ENCODE measurements around the gene PTPRM.

DNA sequence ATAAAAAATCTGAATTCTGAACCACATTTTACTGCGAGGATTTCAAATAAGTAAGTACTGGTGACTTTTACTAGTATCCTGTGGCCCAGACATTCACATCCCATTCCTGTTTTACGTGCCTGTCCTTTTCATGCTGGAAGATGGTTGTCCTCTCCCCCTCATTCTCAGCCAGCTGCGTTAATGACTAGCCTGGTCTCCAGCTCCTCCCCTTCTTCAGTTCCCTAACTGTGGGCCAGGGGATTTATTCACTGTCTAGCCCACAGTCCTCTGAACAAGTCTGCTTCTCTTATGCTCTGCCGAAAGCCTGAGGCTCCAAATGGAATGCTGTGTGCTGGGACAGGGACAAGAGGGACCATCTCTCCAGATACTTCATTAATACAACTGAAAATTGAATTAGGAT is 373.9 kb downstream of the PTPRM start:
- TF ChIP-seq, protein P1, sequence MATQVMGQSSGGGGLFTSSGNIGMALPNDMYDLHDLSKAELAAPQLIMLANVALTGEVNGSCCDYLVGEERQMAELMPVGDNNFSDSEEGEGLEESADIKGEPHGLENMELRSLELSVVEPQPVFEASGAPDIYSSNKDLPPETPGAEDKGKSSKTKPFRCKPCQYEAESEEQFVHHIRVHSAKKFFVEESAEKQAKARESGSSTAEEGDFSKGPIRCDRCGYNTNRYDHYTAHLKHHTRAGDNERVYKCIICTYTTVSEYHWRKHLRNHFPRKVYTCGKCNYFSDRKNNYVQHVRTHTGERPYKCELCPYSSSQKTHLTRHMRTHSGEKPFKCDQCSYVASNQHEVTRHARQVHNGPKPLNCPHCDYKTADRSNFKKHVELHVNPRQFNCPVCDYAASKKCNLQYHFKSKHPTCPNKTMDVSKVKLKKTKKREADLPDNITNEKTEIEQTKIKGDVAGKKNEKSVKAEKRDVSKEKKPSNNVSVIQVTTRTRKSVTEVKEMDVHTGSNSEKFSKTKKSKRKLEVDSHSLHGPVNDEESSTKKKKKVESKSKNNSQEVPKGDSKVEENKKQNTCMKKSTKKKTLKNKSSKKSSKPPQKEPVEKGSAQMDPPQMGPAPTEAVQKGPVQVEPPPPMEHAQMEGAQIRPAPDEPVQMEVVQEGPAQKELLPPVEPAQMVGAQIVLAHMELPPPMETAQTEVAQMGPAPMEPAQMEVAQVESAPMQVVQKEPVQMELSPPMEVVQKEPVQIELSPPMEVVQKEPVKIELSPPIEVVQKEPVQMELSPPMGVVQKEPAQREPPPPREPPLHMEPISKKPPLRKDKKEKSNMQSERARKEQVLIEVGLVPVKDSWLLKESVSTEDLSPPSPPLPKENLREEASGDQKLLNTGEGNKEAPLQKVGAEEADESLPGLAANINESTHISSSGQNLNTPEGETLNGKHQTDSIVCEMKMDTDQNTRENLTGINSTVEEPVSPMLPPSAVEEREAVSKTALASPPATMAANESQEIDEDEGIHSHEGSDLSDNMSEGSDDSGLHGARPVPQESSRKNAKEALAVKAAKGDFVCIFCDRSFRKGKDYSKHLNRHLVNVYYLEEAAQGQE (IDR thresholded peaks at IDR 0.05; ENCODE audit: unreplicated experiment) = no peak
- TF ChIP-seq ZNF331 (CRISPR knock-in tag; IDR thresholded peaks at IDR 0.05; ENCODE audit: low read depth) = no peak
